Measurements from ENCODE around the gene HOXA10.

HOXA10 gene

DNA sequence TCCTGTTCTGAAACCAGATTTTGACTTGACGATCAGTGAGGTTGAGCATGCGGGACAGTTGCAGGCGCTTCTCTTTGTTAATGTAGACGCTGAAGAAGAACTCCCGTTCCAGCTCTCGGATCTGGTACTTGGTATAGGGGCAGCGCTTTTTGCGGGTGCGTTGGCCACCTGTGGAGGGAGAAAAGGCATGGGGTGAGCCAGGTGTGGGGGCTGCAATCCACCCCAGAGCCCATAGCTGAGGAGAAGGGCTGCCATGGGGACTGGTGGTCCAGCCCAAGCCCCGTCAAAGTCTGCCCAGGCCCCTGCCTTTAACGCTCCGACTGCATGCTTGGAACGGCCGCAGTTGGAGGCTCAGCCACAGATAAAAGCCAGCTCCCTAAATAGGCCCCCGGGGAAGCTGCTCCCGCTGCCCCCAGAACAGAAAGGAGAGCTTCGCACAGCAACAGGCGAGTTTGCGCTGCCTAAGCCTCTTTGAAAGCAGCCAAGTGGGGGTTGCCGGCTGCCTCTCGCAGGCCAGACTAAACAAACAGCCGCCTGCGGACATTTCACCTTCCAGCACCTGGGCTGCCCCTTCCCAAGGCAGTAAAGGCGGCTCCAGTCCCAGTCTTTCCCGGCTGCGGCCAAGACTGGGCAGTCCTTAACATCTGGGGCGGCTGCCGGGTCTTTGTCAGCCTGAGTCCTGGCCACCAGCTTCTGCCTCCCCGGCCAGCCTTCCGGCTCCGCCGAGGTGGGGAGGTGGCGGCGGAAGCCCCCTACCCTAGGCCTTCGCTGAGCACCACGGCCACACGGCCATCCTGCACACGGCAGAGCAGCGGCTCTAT, 9.0 kb upstream of the HOXA10 start:
- no peak for DNase-seq (ENCODE audit: low read depth in 1 of 2, low spot score in 1 of 2)
- TF ChIP-seq SPI1 (IDR thresholded peaks at IDR 0.05; ENCODE audit: borderline replicate concordance, low read depth) (no peak), GABPA (IDR thresholded peaks at IDR 0.05; ENCODE audit: low read depth) (no peak)
- TF ChIP-seq, protein P1, sequence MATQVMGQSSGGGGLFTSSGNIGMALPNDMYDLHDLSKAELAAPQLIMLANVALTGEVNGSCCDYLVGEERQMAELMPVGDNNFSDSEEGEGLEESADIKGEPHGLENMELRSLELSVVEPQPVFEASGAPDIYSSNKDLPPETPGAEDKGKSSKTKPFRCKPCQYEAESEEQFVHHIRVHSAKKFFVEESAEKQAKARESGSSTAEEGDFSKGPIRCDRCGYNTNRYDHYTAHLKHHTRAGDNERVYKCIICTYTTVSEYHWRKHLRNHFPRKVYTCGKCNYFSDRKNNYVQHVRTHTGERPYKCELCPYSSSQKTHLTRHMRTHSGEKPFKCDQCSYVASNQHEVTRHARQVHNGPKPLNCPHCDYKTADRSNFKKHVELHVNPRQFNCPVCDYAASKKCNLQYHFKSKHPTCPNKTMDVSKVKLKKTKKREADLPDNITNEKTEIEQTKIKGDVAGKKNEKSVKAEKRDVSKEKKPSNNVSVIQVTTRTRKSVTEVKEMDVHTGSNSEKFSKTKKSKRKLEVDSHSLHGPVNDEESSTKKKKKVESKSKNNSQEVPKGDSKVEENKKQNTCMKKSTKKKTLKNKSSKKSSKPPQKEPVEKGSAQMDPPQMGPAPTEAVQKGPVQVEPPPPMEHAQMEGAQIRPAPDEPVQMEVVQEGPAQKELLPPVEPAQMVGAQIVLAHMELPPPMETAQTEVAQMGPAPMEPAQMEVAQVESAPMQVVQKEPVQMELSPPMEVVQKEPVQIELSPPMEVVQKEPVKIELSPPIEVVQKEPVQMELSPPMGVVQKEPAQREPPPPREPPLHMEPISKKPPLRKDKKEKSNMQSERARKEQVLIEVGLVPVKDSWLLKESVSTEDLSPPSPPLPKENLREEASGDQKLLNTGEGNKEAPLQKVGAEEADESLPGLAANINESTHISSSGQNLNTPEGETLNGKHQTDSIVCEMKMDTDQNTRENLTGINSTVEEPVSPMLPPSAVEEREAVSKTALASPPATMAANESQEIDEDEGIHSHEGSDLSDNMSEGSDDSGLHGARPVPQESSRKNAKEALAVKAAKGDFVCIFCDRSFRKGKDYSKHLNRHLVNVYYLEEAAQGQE (IDR thresholded peaks at IDR 0.05; ENCODE audit: insufficient replicate concordance, low read depth) = no peak
- peaks cover 60% of the 10 kb centered on the region for H3K27me3 ChIP-seq (ENCODE audit: insufficient read depth, poor library complexity, severe bottlenecking)
- no peak overlapping the region for H3K4me3 ChIP-seq (replicated peaks; ENCODE audit: insufficient read depth, low read length)
- H3K27ac ChIP-seq (replicated peaks) = no peak overlapping the region

- peaks cover 55% of the 10 kb centered on the region for H3K27me3 ChIP-seq (ENCODE audit: insufficient read depth, poor library complexity, severe bottlenecking)
- no peak for DNase-seq (ENCODE audit: low read depth in 1 of 2, low spot score in 1 of 2)
- no peak for TF ChIP-seq SPI1 (IDR thresholded peaks at IDR 0.05; ENCODE audit: borderline replicate concordance, low read depth)
- TF ChIP-seq GABPA (IDR thresholded peaks at IDR 0.05; ENCODE audit: low read depth) = no peak
- TF ChIP-seq CTCF (IDR thresholded peaks at IDR 0.05; ENCODE audit: insufficient read depth, low read length) = no peak
- TF ChIP-seq POLR2AphosphoS5 (IDR thresholded peaks at IDR 0.05; ENCODE audit: low read depth) = no peak
- TF ChIP-seq, protein P1 (IDR thresholded peaks at IDR 0.05; ENCODE audit: insufficient replicate concordance, low read depth) = no peak
- H3K4me3 ChIP-seq (replicated peaks; ENCODE audit: insufficient read depth, low read length) = no peak overlapping the region
- H3K27ac ChIP-seq (replicated peaks) = no peak overlapping the region
These were observed 8.2 kb upstream of the HOXA10 start for GRCh38 chr7:27182285-27182841.

DNA sequence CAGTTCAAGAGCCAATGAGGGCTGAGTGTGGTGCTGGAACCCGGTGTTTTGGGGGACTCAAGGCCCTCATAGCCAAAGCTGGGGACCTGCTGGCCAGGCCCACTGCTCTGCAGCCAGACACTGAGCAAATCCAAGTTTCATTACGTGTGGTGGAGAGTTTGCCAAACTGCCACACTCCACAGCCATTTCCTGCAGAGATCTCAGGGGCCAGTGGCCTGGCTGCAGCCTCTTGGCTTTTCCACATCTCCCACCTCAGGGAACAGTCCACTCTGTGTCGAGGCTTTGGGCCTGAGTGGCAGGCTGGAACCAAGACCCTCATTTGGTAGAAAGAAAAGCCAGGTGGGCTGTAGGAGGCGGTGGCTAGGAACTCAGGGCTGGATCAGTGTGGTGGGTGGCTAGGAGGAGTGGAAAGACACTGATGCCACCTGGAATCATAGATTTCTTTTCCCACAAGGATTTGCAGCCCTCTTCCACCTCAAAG, 7.7 kb upstream of the HOXA10 start:
- Histone ChIP-seq H3K27me3 (ENCODE audit: insufficient read depth, poor library complexity, severe bottlenecking) (peaks cover 50% of the 10 kb centered on the region), H3K4me3 (replicated peaks; ENCODE audit: insufficient read depth, low read length) (no peak overlapping the region), H3K27ac (replicated peaks) (no peak overlapping the region)
- no peak for TF ChIP-seq GABPA (IDR thresholded peaks at IDR 0.05; ENCODE audit: low read depth)
- TF ChIP-seq POLR2AphosphoS5 (IDR thresholded peaks at IDR 0.05; ENCODE audit: low read depth) = no peak
- TF ChIP-seq, protein P1 (IDR thresholded peaks at IDR 0.05; ENCODE audit: insufficient replicate concordance, low read depth) = no peak
- TF ChIP-seq CTCF (IDR thresholded peaks at IDR 0.05; ENCODE audit: insufficient read depth, low read length) = no peak
- no peak for TF ChIP-seq SPI1 (IDR thresholded peaks at IDR 0.05; ENCODE audit: borderline replicate concordance, low read depth)
- DNase-seq (ENCODE audit: low read depth in 1 of 2, low spot score in 1 of 2) = no peak
